NCI-H1436 treated with DMSO at 0.1 percent for 48 hours (cell line): ENCODE results near the gene DDX52.
"Not testable (repeated sequence)": the region's sequence is repeated elsewhere in the genome, so short reads cannot be mapped to it uniquely, and the experiment has no call there.

Source experiments
- DNase-seq: peaks from one replicate; lab custom pipeline; 2025; lab: John Stamatoyannopoulos, UW

DDX52 gene, protein sequence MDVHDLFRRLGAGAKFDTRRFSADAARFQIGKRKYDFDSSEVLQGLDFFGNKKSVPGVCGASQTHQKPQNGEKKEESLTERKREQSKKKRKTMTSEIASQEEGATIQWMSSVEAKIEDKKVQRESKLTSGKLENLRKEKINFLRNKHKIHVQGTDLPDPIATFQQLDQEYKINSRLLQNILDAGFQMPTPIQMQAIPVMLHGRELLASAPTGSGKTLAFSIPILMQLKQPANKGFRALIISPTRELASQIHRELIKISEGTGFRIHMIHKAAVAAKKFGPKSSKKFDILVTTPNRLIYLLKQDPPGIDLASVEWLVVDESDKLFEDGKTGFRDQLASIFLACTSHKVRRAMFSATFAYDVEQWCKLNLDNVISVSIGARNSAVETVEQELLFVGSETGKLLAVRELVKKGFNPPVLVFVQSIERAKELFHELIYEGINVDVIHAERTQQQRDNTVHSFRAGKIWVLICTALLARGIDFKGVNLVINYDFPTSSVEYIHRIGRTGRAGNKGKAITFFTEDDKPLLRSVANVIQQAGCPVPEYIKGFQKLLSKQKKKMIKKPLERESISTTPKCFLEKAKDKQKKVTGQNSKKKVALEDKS

DNA sequence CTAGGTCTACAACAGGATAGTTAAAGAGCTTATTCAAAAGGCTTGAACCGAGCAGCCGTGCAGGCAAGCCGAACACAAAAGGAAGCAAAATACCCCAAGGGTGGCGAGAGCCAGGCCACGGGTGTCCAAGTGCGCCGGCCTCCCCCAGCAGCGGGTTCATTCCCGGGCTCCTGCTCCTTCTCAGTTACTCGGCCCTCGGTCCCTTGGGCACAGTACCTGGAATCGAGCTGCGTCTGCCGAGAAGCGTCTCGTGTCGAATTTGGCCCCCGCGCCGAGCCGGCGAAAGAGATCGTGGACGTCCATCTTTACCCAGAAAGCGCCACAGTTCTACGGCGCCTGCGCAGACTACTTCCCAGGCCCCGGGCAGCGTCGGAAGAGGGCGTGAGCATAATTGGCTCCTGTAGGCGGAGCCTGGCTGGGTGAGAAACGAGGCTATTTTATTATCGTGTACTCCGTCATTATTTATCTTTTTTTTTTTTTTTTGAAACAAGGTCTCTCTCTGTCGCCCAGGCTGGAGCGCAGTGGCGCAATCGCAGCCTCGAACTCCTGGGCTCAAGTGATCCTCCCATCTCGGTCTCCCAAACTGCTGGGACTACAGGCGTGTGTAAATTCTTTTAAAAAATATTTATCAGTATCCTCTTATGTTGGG lies at the start of gene DDX52:
DDX52 (minus strand) TSS at position 329 of the 649 bp plus-strand sequence; CDS start at position 303, 26 bp downstream.
- peak; percentile 50 for DNase-seq

DNA sequence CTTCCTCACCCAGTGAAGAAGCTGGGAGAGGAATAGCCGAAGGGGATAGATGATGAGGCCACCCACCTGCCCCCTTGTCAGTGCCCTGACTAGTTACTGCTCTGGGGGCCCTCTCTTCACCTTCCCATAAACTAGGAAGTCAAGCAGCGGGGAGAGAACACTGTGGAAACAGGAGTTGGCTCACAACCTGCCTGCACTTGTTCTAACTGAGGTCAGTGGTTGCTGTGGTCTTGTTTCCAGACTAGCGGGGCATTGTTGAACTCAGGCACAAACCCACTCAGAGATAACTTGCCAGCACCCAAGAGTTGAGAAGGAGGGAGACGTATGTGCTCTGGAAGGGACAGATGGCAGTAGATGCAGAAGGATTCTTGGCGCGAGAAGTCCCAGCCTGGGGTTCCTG lies 48.6 kb upstream of the DDX52 start:
- no peak for DNase-seq

DNA sequence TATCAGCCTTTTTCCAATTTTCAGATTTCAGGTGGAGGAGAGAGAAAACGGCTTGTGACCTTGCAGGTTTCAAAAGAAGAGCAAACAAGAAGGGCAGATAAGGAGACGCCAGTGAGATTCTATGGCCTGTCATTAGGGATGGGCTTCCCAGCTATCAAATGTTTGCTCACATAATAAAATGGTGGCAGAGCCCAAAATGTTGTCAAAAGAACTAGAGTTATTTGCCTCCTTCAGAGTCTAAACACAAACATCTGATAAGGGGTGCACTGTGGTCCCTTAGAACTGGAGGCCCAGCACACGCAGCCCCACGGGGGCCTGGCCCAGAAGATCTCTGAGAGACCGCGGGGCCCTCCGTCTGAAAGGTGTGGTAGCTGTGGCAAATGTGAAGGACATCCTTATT lies 46.1 kb upstream of the DDX52 start:
- DNase-seq: no peak

DNA sequence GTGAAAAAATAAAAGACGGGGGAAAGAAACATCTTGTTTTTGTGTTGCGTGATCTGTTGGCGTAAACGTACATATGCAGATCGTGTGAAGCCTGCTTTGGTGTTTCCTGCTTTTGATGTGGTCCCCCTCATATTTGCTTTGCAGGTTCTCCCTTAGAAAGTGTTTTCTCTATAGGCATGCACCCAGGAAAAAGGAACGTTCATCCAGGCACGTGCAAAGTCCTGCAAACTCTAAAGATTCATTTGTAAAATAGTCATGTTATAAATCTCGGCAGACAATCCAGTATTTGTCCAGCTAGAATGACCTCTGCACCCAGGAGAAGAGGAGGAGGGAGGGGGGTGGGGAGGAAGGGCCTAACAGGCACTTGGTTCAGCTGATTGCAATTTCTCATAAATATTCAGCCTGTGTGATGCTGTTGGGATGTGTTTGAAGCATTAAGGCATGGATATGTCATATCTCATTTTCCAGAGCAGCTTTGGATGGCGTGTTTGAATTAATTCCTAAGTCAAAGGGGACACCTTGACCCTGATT lies 40.3 kb upstream of the DDX52 start:
- DNase-seq: no peak

DNA sequence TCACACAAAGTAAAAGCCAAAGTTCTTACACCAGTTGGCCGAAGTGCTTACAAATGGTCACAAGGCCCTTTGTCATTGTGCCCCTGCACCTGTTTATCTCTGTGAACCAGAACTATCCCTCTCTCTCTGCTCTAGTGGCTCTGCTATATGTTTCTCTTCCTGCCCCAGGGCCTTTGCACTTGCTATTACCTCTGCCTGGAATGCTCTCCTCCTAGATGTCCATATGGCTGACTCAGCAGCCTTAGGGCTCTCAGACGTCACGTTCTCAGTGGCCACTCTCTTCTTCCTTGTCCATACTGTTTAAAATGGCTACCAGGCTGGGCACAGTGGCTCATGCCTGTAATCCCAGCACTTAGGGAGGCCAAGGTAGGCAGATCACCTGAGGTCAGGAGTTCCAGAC lies 38.8 kb upstream of the DDX52 start:
- no peak for DNase-seq

DNA sequence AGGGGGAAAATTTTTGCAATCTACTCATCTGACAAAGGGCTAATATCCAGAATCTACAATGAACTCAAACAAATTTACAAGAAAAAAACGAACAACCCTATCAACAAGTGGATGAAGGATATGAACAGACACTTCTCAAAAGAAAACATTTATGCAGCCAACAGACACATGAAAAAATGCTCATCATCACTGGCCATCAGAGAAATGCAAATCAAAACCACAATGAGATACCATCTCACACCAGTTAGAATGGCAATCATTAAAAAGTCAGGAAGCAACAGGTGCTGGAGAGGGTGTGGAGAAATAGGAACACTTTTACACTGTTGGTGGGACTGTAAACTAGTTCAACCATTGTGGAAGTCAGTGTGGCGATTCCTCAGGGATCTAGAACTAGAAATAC lies 36.7 kb upstream of the DDX52 start:
- DNase-seq: not testable (repeated sequence)

DNA sequence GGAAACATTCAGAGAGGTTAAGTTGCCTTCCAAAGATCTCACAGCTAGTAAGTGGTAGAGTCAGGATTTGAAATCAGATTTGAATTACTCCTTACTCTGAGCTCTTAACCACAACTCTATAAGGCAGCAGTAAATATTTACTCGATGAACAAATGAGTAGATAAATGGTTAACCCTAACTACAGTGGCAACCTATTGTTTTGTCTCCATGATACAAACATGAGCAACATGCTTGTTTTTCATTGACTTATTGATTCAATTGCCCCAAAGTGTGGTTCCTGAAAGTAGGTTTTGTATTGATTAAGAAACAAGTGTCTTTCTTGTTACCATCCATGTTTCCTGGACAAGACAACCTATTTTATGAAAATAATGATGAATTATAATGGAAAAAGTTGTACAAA lies 34.8 kb upstream of the DDX52 start:
- DNase-seq: no peak

DNA sequence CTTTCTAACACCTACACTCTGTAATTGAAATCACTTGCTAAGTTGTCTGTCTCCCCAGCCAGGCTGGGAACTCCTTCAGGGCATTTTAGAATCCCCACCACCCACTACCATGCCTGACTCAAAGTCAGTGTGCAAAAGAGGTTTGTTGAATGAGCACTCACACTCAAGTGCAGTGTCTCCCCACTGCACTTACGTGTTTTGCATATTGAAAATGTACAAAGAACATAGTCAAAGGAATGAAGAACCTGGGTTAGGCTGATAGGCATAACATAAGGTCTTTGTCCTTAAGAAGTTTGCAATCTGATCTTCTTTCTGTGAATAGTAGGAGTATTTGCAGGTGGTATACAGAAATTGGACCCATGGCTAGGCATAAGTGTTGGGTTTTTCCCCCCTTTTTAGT lies 33.8 kb upstream of the DDX52 start:
- no peak for DNase-seq

DNA sequence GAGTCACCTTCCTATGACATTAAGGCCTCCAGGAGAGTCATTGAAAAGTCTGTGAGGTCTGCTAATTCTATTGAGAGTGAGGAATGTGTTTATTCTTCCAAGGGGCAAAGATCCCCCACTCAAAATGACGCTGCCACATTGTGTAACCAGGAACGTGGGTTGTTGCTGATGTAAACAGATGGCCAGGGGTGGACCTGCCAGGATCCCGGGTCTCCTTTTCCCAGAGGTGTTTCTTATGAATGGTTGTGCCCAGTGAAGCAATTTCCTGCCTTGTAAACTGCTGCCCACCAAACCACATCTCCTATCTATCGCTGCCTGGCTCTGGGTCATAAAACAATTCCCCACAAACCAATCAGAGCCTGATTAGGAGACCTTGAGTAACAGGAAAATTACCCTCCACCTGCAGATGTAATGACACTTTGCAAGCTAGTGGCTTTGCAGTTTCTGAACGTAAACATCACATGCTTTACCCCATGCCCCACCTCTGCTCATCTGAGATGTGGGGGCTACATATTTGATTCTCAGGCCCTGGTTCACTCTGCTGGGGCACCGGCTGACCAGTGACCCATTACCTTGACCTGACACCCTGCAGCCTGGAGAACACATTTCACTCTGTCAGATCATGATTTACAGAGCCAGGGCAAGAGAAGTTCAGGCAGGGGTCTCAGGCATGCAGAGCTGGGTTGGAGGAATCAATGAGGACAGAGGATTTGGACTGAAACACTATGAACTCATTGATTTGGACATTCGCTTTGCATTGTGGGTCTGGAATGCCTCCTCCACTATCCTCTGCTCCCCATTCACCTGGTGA lies 33.1 kb upstream of the DDX52 start:
- no peak for DNase-seq

DNA sequence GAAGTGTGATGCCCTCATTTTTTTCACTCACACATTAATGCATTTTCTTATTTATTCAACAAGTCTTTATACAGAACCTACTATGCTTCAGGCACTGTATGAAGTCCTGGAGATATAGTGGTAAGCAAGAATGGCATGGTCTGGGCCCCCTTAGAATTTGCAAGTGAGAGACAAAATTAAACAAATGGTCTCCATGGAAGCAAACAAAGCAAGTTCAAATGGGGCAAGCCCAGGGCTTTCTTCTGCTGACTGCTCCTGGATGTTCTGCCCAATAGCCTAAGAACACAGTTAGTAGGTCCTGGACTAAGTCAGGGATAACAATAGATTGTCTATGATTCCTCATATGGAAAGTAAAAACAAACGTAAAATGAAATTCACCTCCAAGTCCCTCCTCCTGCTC lies 31.3 kb upstream of the DDX52 start:
- no peak for DNase-seq

DNA sequence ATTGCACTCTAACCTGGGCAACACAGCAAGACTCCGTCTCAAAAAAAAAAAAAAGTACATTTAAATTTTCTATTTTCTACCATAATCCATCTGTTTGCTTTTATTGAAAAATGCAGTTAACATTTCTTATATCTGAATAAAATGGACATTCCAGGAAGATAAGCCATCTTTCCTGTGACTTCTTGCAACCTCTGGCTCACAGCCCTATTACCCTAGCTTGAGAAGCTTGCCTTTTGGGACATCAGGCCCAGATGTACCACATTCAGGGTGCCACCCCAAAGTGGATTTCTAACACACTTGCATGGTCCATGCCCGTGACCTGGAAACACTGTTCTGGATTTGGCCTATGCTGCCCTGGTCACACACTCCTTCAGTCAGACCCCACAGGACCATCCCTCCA lies 30.1 kb upstream of the DDX52 start:
- no peak for DNase-seq

DNA sequence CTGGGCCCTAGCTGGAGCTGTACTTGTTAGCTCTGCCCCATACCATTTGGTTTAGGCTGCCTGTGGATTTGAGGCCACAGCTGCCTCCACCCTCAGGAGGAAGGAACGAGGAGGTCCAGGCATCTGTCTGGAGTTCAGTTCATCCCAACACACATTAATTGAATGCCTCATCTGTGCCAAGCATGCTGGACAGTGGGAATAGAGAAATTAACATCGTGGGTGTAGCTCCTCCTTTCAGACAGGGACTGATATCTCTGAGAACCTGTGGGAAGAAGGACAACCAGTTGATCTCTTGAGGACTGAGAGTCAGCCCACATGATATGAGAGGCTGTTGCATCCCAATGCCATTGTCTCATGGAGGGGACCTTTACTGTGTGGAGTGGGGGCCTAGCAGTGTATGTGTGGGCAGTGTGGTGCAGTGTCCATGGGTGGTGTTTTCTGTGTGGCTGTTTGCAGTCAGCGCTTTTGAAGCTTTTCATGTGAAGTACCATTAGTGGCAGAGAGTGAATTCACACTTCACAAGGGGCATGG lies 29.4 kb upstream of the DDX52 start:
- no peak for DNase-seq

DNA sequence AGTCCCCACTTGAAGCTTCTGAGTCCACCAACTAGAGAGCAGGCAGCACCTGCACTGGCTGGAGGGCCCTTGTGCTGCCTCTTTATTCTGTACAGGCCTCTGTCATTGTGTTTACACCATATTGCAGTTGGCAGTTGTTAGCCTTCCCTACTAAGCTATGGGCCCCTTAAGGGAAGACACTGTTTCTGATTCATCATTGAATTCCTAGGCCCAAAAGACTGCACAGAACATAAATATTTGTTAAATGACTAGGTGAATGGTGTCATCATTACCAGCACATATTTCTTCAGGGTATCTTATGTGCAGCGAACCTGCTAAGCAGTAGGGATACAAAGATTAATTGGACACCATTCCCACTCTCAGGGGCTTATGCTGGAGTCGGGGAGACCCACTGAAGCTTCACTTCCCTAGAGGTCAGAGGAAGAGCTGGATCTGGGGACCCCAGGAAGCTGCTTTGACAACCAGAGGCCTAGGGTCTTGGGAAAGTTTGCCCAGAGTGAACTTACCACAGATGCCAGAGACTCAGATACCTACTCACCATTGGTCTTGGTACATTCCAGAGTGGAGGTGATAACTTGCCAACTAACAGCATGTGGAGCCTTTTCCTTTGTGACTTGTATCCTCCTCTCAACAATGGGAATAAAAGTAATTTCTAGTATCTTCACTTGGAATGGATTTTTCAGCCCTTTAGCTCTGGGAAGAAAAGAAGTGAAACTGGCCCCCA lies 28.7 kb upstream of the DDX52 start:
- DNase-seq: no peak

DNA sequence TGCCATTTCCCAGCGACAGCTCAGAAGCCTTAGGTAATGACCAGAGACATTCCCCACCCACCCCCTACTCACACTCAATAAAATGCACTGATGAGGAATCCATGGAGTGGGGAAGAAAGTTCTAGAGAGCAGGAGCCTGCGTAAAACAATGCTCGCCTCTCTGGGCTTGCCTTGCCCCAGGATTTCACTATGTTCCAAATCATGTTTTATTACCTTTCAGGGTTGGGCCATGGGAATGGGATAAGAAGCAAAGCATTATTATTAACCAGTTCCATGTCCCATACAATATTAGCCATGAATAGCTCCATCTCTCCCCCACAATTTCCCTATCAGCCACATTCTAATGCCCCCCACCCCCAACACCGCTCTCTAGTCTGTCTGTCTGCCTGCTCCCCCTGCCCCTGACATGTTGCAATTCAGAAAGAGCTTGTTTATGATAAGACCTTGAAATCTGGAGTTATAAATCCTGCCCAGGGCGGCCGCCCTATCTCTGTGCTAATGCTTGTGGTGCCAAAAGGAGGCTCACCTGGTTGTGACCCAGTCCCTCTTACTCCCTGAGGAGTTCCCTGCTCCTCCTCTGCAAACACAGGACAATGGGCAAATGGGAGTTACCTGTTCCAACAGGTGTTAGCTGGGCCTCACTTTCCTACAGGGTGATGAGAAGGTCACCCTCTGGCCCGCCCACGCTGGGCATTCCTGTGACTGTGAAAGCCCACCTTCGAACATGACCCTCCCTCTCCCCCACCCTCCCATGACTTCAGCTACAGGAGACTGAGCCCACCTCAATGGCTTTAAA lies 28.0 kb upstream of the DDX52 start:
- no peak for DNase-seq

DNA sequence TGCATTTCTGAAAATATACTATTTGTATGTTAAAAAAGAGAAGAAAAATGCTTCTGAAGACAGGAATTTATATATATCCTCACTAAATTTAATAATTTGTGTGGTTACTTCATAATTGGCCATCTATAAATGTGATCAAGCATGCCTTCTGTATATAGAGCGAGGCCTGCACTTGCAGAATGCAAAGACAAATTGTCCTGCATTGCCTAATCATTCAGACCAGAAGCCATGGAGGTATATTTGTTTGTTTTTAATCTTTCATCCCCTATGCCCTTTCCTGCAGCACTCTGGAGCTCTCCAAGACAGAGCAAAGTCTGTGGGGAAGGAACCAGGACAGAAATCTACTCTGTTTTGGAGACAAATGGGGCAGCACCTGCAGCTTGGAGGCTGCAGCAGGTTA lies 23.8 kb upstream of the DDX52 start:
- no peak for DNase-seq

DNA sequence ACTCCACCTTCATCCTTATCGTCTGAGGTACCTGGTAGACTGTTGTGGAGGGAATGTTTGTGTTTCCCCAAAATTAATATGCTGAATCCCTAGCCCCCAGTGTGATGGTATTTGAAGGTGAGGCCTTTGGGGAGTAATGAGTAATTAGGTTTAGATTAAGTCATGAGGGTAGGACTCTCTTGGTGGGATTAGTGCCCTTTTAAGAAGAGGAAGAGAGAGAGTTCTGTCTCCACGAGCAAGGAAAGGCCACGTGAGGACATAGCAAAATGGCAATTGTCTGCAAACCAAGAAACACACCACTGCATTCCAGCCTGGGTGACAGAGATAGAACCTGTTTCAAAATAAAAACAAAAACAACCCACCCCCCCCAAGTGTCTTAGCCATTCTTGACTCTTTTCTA lies 21.0 kb upstream of the DDX52 start:
- DNase-seq: no peak

DNA sequence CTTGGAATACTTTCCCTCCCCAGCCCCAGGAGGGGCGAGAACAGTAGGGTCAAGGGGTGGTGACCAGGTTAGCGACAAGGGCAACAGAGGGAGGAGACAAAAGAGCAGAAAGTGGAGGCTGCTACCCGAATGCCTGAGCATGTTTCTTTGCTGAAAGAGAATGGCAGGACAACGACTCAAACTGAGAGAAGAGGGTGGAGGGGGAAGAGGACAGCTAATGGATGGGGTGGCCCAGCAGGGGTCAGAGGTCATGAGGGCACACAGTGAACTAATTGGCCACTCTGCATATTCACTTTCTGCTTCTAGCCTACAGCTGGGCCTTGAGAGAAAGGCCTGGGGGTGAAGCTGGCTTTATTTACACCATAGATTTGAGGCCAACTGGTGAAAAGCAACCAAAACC lies 19.1 kb upstream of the DDX52 start:
- no peak for DNase-seq

DNA sequence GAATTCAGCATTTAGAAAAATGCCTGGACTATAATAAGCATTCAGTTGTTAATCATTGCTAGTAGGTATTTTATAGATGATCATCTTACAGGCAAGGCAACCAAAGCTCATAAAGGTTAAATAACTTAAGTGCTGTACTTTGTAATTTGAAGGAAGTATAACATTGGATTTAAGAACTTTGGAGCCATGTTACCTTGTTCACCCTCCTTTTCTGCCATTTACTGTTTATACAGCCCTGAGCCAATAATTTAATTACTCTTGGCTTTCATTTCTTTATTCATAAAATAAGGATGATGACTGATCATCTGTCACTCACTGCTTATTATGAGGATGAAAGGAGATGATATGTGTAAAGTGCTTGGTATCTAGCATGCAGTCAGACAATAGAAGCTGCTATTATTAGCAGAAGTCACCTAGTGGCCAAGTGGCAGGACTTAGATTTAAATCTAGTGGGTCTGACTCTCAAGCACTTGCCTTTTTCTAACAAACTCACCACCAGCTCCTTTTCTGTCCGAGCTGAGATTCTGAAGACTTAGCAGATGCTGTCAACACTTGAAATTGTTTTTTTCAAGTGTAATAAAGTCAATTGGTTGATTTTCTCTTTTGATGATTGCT lies 18.3 kb upstream of the DDX52 start:
- no peak for DNase-seq

DNA sequence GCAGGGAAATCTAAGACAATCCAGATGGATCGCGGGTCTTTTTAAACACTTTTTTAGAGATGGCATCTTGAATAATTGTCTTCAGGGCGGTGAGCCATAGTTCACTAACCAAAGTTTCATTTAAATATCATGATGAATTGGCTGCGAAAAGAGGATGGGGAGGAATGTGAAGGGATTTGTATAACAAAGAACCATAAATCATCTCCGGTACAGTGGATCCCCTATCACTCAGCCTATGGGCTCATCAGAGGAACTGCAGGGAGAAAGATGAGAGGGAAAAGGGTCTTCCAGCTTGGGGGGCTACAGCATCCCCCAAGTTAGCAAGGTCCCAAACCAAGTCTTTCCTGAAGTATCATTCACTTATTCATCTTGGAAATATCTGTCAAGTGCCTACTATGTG lies 16.7 kb upstream of the DDX52 start:
- DNase-seq: no peak

DNA sequence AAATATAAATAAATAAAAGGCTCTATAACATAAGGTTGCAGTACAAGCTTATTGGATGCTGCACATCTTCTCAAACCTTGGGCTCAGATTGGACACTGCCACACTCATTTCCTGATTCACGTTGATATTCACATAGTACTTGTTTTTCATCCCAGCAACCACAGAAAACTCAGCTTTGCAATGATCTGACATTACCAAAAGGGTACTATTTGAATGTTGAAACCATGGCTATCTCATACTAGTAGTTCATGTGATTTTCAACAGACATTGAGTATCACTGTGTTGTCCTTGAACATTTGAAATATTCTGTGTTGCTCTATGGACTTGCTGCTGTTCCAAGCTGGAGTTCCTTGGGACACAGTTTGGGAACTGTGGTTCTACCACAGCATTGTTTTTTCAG lies 14.0 kb upstream of the DDX52 start:
- DNase-seq: no peak
